SK-N-SH (cell line): ENCODE results near the gene EIF1.

ENCODE experiments used
- CTCF ChIP-seq: fragments of 200-600 bp; sonication (generic); IDR thresholded peaks from 2 replicates; pipeline ENCODE4 v1.6.1; 2017; ENCODE audit warnings: antibody characterized with exemption, mild to moderate bottlenecking, moderate library complexity
- EP300 ChIP-seq, 2 experiments: IDR thresholded peaks; 2 replicates each; pipeline versions ENCODE4 v1.4.0 to v1.6.1; 2012; ENCODE audit warnings: borderline replicate concordance in 1 of 2, low read depth in 1 of 2, low read length in 1 of 2
- GABPA ChIP-seq: IDR thresholded peaks from 2 replicates; pipeline ENCODE4 v1.4.0; 2012; ENCODE audit warnings: low read depth, mild to moderate bottlenecking
- NRF1 ChIP-seq: IDR thresholded peaks from 2 replicates; pipeline ENCODE4 v1.6.1; 2012; ENCODE audit warnings: low read depth, mild to moderate bottlenecking, low read length
- PBX3 ChIP-seq: IDR thresholded peaks from 2 replicates; pipeline ENCODE4; 2012
- POLR2AphosphoS5 ChIP-seq: IDR thresholded peaks from 2 replicates; pipeline ENCODE4 v1.6.1; 2012; ENCODE audit warnings: low read depth, low read length
- RAD21 ChIP-seq: IDR thresholded peaks from 2 replicates; pipeline ENCODE4 v1.6.1; 2012; ENCODE audit warnings: mild to moderate bottlenecking, low read length
- REST ChIP-seq: IDR thresholded peaks from 2 replicates; pipeline ENCODE4 v1.6.1; 2012; ENCODE audit warnings: mild to moderate bottlenecking, low read depth, low read length, moderate library complexity
- SIN3A ChIP-seq: IDR thresholded peaks from 2 replicates; pipeline ENCODE4 v1.6.1; 2012; ENCODE audit warnings: low read depth, mild to moderate bottlenecking, low read length, moderate library complexity, borderline replicate concordance
- TEAD4 ChIP-seq: IDR thresholded peaks from 2 replicates; pipeline ENCODE4 v1.4.0; 2012; ENCODE audit warnings: mild to moderate bottlenecking, borderline replicate concordance; ENCODE audit not compliant: insufficient read depth

- TF ChIP-seq POLR2AphosphoS5 (no peak), TEAD4 (no peak), PBX3 (no peak), GABPA (no peak), CTCF (no peak), NRF1 (no peak), EP300 (IDR thresholded peaks at IDR 0.05; ENCODE audit: borderline replicate concordance in 1 of 2, low read depth in 1 of 2, low read length in 1 of 2) (no peak), RAD21 (no peak), SIN3A (no peak), REST (no peak)
These were observed 29.8 kb upstream of the EIF1 start for GRCh38 chr17:41658846-41659245.
